Activated CD8-positive, alpha-beta memory T cell treated with anti-CD3 and anti-CD28 coated beads for 48 hours (primary cell): ENCODE data around the gene RPRD1A.
"Not testable (repeated sequence)": the region's sequence is repeated elsewhere in the genome, so short reads cannot be mapped to it uniquely, and the experiment has no call there.

ENCODE experiments used
- DNase-seq, 3 experiments: peaks; one replicate each; pipeline ENCODE4 v3.0.0-alpha.2; 2020; ENCODE audit warnings: low read depth in 2 of 3, low spot score in 2 of 3

The RPRD1A gene

GRCh38 chr18:36078751-36079529, 11.6 kb upstream of the RPRD1A start:
- DNase-seq, result no peak

- not testable (repeated sequence) for DNase-seq
Measured at GRCh38 chr18:36077764-36078163, 10.4 kb upstream of the RPRD1A start.

GRCh38 chr18:36075862-36076587, 8.7 kb upstream of the RPRD1A start:
- no peak for DNase-seq

- no peak for DNase-seq
Measured at GRCh38 chr18:36074435-36074834, 7.1 kb upstream of the RPRD1A start.

GRCh38 chr18:36073676-36074075, 6.3 kb upstream of the RPRD1A start:
- DNase-seq, result no peak

- not testable (repeated sequence) for DNase-seq
Measured at GRCh38 chr18:36072406-36072805, 5.0 kb upstream of the RPRD1A start.

- no peak for DNase-seq
Measured at GRCh38 chr18:36066686-36067054, 689 bp downstream of the RPRD1A start.

- no peak for DNase-seq
Measured at GRCh38 chr18:36066001-36066400, 1.4 kb downstream of the RPRD1A start.

- DNase-seq, result not testable (repeated sequence)
Measured at GRCh38 chr18:36064809-36065079, 2.6 kb downstream of the RPRD1A start.

- DNase-seq, result no peak
Measured at GRCh38 chr18:36064027-36064808, 3.1 kb downstream of the RPRD1A start.

GRCh38 chr18:36058674-36059073, 8.7 kb downstream of the RPRD1A start:
- no peak for DNase-seq

- DNase-seq, result no peak
Measured at GRCh38 chr18:36051760-36052159, 15.6 kb downstream of the RPRD1A start.

GRCh38 chr18:36050479-36050878, 16.9 kb downstream of the RPRD1A start:
- no peak for DNase-seq

- DNase-seq, result no peak
Measured at GRCh38 chr18:36047521-36047920, 19.8 kb downstream of the RPRD1A start.

- DNase-seq, result no peak
Measured at GRCh38 chr18:36046898-36047297, 20.5 kb downstream of the RPRD1A start.

GRCh38 chr18:36045241-36045991, 21.9 kb downstream of the RPRD1A start:
- DNase-seq, result no peak

- no peak for DNase-seq
Measured at GRCh38 chr18:36043153-36043552, 24.2 kb downstream of the RPRD1A start.

GRCh38 chr18:36041146-36041545, 26.2 kb downstream of the RPRD1A start:
- no peak for DNase-seq

- DNase-seq, result no peak
Measured at GRCh38 chr18:36038102-36038663, 29.2 kb downstream of the RPRD1A start.

- no peak for DNase-seq
Measured at GRCh38 chr18:36035253-36035652, 32.1 kb downstream of the RPRD1A start.

GRCh38 chr18:36034299-36034895, 33.0 kb downstream of the RPRD1A start:
- DNase-seq, result no peak
